Measurements from ENCODE around the gene KCNG2.

Gene KCNG2

GRCh38 chr18:79786304-79786703 lies 11.4 kb upstream of the KCNG2 start:
- DNase-seq (ENCODE audit: low read depth): no peak

DNA sequence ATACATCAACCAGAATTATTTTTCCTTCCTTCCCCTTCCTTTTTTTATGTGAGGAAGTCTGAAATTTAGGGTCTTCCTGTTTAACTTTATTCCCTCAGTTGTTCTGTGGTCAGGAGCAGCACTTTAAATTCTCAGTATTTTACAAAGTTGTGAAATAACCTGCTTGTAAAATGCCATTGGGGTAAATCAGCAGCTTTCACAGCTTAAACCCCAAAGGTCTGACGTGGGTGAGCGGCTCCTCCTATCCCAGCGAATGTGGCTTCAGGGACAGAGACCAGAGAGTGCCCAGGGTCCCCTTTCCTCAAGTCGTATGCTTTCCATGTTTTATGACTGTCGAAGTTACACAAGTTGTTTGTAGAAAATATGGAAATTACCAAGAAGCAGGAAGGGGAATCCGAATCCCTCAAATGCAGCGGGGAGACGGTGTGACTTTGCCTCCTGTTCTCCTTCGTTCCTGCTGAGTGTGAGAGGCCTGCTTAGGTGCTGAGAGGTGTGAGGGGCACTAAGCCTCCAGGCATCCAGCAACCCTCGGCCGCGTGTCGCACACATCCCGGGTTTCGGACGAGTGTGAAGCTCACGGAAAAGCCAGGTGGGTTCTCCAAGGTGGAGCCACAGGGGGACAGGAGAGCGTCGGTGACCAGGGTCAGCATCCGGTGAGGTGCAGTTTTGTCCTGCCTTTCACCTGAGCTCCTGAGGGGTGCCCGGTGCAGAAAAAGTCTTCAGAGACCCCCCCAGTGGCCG lies 10.8 kb upstream of the KCNG2 start:
- DNase-seq (ENCODE audit: low read depth): peak; percentile 61

DNA sequence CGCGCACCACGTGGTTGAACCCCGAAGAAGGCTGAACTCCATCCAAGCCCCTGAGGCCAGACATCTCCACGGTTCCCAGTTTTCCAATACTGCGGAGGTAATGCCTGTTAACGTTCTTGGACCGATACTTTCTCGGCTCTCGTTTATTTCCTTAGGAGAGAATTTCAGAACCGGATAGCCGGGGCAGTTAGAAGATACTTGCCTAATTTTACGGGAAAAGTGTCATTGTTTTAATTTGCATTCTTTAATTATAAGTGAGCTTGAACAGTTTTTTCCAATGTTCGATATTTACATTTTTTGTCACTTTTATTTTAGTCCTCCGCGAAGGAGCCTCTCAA lies 10.2 kb upstream of the KCNG2 start:
- DNase-seq (ENCODE audit: low read depth): no peak

DNA sequence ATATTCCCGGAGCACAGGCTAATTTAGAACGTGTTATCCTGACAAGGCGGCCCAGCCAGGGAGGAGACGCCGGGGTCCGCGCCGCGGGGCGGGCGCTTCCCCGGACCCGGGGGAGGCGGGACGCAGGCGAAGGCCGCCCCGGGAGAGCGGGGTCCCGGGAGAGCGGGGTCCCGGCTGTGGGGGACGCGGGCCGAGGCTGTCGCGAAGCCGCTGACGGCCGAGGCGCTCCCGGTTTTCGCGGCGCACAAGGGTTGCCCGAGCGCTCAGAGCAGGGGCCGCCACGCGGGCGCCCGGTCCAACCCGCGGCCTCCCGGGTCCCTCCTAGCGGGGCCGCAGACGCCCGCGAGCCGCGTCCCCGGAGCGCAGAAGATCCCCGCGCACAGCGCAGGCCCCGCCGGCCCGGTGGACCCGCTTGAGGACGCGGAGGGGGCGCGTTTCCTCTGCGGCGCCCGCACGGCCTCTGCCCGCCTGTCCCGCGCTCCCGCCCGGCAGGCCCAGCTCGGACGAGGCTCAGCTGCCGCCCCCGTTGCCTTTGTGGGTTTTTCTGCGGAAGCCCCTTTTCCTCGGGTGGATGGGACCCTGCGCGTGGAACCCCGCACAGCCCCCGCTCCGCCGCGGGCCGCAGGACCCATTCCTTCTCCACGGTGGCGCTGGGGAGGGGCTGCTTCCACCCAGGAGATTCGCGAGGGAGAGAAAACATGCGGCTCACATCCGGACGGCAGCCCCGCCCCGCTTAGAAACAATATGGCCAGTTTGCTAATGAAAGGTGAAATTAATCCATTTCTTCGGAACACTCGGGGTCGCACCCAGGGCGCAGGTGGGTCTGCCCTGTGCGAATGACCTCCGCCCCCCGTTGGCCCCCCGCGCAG lies 9.6 kb upstream of the KCNG2 start:
- no peak for DNase-seq (ENCODE audit: low read depth)

DNA sequence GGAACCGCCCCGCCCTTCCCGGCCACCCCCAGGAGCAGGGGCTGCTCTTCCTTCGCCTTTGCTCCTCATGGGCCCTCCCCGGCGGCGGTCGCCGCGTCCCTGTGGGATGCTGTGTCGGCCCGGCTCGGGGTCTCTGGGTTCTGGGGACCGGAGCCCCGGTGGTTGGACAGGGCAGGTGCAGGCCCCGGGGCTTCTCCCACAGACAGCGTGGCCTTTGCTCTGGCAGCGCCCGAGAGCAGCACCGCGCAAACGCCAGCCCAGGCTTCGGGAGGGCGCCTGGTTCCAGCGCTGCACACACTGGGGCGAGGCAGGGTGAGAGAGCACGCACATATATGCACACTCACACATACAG lies 9.0 kb upstream of the KCNG2 start:
- DNase-seq (ENCODE audit: low read depth): no peak

GRCh38 chr18:79789091-79789891 lies 8.4 kb upstream of the KCNG2 start:
- DNase-seq (ENCODE audit: low read depth): no peak

- no peak for DNase-seq (ENCODE audit: low read depth)
These were observed 7.5 kb upstream of the KCNG2 start for GRCh38 chr18:79789901-79790890.

DNA sequence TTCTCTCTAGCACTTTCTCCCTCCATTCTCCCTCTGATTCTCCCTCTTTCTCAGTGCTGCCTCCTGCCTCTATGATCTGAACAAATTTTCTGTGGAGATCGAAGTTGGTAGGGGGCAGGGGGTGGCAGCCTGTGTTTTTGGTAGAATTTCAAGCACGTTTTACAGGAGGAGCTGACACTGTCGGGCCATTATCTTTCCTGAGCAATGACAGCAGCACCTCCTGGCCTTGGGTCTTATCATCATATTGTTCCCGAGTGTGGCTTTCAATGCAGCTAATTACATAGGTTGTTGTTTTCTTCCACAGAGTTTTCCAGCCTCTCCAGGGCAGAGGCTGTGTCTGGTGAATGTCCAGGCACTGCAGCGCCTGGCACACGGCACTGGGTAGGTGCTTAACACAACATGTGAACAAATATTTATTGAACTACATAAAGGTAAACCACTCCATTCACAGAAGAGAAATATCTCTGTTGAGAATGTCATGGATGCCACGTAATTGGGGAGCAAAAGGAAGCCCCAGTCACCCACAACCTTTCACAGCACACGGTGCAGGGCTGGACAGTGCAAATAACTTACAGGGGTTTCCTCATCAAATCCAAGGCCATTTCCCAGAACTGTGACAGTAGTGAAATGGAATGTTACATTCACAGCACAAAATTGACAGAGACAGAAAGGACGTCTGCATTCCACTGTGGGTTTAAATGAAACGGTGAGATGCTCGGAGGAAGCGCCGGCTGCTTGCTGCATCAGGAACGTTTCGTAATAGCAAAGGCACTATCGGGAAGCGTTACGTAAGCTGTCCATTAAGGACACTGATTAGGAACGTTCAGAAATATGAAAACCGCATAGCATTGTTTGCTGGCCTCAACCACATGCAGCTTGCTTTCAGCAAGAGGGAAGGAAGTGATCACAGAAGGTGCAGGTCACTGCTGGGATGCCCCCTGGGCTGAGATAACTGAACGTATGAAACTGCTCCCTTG lies 6.5 kb upstream of the KCNG2 start:
- DNase-seq (ENCODE audit: low read depth): peak; percentile 99

- DNase-seq (ENCODE audit: low read depth): no peak
These were observed 5.4 kb upstream of the KCNG2 start for GRCh38 chr18:79792096-79792987.

DNA sequence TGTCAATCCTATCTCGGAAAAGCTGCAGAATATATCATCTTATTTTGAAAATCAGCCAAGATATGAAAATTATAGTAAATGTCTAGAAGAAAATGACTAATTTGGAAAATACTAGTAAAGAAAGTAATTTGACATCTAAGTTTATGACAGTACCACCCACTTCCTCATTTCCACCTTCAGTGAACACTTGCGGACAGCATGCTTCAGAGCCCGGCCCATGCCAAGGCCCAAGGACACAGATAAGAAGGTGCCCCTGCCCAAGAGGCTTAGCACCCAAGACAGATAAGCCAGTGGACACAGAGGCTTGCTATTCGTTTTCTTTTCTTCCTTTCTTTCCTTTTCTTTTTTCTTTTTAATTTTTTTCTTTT lies 4.8 kb upstream of the KCNG2 start:
- no peak for DNase-seq (ENCODE audit: low read depth)

DNA sequence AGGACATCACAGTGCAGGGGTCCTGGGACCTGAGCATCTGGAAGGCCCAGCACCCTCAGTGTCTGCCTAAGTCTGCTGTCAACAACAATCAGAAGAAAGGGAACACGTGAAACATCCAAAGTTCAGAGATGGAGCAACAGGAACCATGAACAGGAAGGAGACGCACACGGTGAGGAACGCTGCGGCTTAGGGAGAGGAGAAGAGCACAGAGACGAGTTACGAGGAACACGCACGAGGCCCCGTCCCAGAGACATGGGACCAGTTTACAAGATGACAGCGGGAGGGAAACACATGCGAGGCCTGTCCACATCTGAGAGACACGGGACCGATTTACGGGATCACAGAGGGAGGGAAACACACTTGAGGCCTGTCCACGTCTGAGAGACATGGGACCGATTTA lies 2.9 kb upstream of the KCNG2 start:
- no peak for DNase-seq (ENCODE audit: low read depth)

GRCh38 chr18:79795446-79795845 lies 2.3 kb upstream of the KCNG2 start:
- no peak for DNase-seq (ENCODE audit: low read depth)

- DNase-seq (ENCODE audit: low read depth): no peak
These were observed 1.7 kb upstream of the KCNG2 start for GRCh38 chr18:79796016-79796415.

DNA sequence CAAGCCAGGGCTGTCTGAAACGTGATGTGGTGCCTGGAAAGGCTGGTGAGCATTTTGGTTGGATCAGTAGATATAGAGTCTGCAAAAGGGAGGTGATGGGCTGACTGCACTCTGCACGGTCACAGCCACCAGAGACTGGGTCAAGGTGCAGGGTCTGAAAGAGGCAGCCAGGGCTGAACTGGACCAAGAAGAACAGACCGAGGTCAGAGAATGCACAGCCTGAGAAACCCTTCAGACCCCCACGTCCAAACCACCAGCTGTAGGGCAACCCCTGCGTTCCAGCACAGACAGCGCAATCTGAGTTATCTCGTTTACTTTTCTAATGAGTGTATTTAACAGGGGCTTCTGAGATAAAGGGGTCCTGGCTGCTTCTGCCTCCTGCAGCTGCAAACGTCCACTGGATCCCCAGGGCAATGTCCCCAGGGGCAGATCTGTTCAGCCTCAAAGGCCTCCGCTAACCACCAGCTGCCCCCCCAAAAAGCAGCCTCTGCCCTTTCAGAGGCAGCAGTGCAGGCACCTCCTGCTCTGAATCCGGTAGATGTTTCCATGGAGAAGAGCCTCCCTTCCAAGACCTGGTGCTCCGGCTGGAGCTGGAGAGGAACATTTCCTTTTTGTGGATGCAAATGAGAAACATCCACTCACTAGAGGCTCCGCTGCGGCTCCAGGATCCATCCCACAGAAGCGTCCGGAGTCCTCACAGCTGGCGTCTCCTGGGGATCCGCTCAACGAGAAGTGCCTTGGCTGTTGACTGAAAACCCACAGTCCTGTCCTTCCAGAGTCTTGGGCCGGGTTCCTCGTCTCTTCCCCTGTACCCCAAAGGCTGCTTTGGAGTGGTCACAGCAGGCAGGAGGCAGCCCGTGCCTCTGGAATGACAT lies 970 bp upstream of the KCNG2 start:
- peak; percentile 36 for DNase-seq (ENCODE audit: low read depth)

- DNase-seq (ENCODE audit: low read depth): no peak
These were observed 734 bp downstream of the KCNG2 start for GRCh38 chr18:79798346-79798998.

DNA sequence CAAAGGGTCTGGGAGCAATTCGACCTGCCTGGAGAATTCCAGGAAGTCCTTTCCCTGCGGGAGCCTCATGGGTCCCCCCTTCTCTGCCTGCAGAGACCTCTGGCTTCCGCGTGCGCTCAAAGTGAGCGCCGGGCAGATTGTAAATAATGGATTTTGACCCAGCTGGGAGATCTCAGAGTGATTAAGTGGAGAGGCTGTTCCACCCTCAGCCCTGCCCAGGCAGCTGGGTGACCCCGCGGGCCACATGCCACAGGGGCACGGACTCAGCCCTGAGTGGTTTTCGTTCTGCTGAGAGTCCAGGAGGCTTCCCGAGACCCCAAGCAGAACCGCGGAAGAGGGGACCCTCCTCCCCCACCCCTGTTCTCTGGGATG lies 1.2 kb downstream of the KCNG2 start:
- DNase-seq (ENCODE audit: low read depth): no peak

- no peak for DNase-seq (ENCODE audit: low read depth)
These were observed 2.1 kb downstream of the KCNG2 start for GRCh38 chr18:79799619-79800370.

Measured in fibroblast of gingiva (primary cell).